GM18907 (cell line): ENCODE results near the gene PRMT3.
"Not testable (repeated sequence)": the region's sequence is repeated elsewhere in the genome, so short reads cannot be mapped to it uniquely, and the experiment has no call there.

Experiments used
- ATAC-seq: cut with Tn5 transposase; IDR thresholded peaks from one replicate; pipeline ENCODE4 v1.9.1; 2021; ENCODE audit warnings: mild to moderate bottlenecking, moderate library complexity; ENCODE audit not compliant: unreplicated experiment

The PRMT3 gene

DNA sequence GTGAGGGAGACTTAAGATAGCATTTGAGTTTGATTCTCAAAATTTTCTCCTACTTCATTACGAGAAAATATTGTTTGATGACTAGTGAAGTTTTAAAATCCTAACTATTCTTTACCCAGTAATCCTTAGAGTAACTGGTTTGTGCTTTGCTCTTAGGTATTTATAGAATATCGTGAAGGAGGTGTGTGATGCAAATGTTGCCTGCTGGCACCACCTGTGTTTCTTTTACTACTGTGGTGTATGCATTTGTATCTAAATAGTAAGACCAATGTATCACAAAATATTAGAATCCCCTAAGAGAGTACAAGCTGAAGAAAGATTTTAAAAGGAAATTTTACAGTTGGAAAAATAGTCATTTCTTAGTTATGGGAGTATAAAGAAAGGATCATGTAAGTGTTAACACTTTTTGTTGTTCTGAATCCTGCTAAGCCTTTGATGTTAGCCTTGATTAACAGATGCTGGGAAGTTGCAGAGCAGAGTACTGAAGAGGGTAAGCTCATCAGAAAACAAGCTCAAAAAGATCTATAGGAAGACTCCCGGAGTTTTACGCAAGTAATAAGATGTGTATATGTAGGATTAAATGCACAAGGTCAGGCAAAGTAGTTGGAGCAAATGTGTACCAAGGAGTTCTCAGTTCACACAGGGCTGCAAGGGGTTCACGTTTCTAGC is 109.7 kb downstream of the PRMT3 start:
- no peak for ATAC-seq

DNA sequence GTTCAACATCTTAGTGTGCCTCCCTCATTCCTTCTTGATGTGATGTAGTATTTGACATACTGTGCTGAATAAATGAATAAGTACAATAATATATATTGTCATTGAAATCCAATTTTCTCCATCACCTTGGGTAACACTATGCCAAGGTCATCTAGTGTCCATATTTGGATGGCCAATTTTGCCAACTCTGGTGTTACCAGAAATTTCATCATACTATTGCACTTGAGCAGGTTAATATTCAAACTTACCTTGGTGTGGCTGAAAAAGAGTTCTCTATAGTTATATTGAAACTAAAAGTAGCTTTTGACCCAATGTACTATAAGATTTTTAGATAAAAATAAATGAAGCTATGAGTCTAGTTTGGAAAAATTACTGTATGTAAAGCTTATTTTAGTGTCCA is 113.7 kb downstream of the PRMT3 start:
- peak; percentile 89 for ATAC-seq

DNA sequence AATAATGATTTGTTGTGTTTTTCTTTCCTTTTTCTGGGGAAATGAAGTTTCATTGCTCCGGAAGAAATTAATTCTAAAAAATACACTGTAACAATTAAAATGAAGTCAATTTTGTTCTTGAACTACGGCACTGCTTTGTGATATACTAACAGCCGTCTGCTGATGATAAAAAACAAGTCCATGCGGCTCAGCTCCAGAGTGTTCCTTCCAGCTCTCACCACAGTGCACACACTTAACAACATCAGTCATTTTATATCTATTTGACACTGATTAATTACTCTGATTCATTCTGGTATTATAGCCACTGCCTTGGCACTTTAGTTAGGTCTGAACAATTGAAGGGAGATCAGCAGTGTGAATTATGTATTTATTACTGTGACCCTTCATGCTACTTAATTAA is 114.5 kb downstream of the PRMT3 start:
- ATAC-seq, result no peak

DNA sequence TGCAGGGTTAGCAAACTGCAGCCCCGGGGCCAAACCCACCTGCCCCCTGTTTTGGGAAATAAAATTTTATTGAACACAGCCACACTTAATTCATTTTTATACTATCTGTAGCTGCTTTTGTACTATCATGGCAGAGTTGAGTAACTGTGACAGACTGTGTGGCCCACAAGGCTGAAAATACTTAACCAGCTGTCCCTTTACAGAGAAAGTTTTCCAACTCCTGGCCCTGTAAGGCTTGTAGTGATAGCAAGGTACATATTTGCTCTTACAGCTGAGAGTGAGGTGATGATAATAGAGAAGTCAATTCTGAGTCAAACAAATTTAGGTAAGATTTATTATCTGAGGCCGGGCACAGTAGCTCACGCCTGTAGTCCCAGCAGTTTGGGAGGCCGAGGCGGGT is 124.5 kb downstream of the PRMT3 start:
- no peak for ATAC-seq

DNA sequence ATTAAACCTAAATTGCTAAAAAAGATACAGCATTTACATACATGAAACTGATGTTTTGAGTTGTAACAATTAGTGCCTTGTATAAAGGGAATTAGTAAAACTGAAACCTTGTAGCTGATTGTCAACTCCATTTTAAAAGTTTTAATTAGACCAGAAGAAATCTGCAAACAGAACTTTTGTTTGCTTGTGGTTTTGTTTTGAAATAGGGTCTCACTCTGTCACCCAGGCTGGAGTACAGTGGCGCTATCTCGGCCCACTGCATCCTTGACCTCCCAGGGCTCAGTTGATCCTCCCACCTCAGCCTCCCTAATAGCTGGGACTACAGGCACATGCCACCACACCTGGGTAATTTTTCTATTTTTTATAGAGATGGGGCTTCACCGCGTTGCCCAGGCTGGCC is 125.4 kb downstream of the PRMT3 start:
- ATAC-seq, result no peak

DNA sequence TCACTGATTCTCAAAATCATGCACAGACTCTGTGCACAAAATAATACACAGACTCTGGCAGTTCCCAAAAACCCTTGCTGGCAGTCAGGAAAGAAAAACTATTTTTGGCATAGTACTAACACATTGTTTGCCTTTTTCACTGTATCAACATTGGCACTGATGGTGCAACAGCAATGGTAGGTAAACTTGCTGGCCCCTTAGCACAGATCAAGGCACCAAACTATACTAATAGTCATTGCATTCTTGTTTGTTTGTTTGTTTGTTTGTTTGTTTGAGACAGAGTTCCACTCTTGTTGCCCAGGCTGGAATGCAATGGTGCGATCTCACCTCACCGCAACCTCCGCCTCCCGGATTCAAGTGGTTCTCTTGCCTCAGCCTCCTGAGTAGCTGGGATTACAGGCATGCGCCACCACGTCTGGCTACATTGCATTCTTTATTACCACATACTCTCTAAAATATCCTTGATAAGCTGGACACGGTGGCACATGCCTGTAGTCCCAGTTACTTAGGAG is 130.9 kb downstream of the PRMT3 start:
- no peak for ATAC-seq

DNA sequence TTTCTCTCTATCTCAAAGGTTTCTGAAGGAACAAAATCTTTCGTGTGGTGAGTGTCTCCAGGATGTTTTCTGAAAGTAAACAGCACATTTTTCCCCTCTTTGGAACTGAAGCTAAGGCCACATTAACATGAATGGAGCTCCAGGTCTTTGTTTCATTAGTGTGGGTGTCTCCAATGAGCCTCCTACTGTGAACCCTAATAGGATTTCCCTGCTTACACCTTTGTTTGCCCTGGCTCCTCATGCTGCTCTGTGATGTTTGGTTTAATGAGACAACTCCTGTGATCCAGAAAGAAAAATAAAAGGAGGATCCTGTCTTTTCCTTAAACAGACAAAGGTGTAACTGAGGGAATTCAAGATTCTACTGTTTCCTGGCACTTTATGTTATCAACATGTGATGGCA is 135.0 kb downstream of the PRMT3 start:
- no peak for ATAC-seq

DNA sequence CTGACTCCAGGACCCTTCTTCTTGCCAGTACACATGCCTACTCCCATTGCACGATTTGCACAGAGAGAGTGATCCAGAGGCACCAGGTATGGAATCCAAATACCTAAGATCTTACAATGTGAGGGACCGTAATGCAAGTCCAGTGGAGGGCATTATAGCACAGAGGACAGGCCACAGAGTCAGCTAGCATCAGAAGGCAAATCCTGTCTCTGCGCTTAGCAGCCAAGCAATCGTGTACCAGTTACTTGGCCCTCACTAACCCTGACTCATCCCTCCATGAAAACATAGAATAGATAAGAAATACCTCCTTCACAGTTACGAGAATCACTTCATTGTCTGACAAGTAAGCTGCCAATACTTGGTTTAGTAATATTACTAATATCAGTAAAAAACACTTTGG is 142.2 kb downstream of the PRMT3 start:
- no peak for ATAC-seq

DNA sequence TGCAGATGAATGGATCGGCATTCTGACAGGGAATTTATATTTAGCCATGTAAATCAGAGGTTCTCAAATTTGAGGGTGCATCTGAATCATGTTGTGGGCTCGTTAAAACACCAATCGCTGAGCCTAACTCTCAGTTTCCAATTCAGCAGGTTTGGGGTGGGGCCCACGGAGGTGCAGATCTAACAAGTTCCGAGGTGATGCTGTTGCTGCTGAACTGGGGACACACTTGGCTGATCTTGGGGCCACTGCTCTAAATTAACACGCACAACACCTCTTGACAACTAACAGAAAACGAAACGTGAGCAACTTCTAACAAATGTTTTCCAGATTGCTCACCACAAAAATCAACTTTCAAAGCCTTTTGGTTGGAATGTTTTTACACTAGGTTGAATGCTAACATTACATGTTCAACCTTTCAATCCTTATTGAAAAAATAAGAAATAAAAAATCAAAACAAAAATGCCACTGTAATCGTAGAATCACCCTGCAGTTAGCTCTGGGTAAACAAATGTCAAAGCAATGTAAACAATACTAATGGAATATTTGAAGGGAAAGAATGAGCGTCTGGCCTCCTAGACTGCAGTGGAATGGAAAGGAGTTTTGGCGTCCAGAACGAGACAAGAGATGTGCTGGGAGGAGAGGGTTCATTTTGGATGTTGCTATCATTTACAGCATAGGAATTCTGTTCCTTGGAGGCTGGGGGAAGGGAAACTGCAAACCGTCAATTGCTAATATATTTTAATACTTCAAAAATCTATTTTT is 143.6 kb downstream of the PRMT3 start:
- ATAC-seq, result no peak

DNA sequence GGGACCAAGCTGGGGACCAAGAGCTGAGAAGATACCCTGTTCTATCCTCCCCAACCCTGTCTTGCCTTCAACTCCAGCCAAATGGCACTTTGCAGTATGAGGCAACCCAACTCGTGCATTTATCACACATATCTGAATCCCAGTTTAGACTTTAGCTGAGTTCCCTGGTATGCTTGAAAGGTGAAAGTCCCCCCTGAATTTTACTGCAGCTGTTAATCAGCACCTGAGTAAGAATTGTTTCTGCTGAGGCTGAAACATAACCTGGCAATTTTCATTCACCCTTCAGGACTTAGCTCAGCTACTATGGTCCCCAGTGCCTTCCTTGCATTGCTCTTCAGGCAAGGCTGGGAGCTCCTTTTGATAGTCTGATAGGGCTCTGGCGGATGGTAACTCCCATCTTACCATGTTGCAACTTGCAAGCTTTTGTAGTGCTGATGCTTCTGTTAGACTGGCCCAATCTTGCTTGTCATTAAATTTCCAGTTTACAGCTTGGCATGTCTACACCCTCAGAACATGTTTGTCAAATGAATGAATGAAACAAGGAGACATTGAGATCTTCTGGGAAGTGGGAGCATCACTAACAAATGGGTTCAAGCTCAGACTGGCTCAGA is 147.9 kb downstream of the PRMT3 start:
- no peak for ATAC-seq

DNA sequence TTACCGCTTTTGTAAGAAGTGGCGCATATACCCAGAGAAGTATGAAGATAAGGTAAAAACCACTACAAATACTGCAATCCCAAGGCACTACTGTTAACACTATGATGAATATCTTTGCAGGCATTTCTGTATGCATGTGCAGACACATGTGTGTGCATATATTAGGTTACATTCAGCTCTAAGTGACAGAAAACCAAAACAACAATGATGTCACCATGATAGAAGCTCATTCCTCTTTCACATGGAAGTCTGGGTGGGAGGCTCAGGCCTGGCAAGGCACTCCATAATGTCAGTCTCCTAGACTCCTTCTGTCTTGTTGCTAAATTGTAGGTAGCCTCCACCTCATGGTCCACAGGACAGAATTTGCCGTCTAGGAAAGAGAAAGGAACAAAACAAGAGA is 148.8 kb downstream of the PRMT3 start:
- no peak for ATAC-seq

DNA sequence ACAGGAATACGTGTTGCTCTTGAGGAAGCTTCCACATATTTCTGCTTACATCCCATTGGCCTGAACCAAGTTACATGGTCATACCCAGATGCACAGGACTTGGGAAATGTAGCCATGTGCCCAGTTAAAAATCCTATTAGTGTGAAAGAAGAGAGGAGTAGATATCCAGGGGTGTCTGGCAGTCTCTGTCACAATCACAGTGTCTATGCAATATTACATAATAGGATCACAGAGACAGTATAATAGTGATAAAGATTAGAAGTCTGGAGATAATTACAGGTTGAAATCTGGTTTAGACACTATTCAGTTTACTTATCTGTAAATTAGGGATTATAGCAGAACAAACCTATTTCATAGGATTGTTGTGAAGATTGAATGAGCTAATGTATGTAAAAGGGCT is 149.3 kb downstream of the PRMT3 start:
- ATAC-seq, result no peak

DNA sequence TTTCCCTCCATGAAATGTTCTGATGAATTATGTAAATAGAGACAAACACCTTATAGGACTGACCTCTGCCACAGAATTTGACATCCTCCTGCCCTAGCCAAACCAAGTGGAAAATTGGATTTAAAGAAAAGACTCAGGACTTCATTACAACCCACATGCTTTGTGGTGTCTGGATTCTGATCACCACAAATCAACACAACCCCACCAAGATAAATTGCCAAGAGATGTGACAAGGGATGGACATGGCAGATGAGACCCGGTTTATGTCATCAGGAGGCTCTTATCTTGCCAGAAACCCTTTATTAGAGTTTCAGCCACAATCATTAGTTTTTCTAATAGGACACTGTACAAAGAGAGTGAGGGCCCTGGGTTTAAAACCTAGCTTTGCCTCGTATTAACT is 154.0 kb downstream of the PRMT3 start:
- no peak for ATAC-seq

DNA sequence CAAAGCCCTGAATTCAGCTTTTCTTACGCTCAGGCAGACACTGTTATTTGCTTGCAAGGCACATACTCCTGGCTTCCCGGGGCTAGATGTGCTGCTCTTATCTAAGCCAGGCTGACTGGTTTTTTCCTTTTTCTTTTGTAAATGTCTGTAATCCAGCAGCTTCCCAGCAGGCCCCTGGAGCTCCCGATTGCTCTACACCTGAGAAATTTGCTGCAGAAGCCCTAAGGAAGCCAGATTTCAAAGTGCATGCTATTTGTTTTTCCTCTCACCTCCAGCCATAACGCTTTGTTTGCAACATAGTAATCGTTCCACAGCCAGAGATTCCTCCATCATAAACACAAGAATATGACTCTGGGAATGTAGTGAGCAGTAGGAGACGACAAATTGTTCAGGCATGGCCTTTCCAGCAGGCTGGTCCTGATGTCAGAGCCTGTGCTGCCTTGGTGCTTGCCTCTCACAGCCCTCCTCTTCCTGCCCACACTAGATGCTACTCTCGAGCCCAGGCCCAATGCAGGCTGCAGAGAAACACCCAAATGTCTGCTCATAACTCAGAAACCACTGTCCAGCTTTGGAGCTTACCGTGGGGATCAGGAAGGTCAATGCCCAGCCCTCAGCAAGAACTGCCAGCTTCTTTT is 157.2 kb downstream of the PRMT3 start:
- no peak for ATAC-seq

DNA sequence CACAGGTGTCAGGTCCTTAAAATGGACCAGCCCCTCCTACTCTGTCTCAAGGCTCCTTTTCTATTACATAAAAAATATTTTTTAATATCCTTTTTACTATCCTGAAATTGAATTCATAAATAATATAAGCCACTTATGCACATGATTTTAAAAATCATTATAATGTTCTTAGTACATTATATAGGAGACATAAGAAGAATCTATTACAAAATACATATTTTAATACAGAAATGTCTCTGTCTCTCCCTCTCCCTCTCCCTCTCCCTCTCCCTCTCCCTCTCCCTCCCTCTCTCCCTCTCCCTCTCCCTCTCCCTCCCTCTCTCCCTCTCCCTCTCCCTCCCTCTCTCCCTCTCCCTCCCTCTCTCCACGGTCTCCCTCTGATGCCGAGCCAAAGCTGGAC is 159.9 kb downstream of the PRMT3 start:
- no peak for ATAC-seq

DNA sequence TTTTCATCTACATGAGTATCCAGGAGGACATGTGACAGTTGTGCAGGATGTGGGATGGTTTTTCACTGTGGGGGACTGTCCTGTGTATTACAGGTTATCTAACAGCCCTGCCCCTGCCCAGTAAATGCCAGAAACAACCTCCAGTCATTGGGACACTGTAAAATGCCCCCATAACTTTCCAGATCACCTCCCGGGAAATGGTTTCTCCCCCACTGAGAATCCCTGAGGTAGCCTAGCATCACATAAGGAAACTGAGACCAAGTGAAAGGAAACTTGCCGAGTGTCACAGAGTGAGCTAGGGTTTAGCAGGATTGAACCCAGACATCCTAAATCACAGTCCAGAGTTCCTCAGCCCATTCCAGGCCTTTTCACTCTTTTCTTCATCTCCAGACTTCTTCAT is 163.6 kb downstream of the PRMT3 start:
- no peak for ATAC-seq

DNA sequence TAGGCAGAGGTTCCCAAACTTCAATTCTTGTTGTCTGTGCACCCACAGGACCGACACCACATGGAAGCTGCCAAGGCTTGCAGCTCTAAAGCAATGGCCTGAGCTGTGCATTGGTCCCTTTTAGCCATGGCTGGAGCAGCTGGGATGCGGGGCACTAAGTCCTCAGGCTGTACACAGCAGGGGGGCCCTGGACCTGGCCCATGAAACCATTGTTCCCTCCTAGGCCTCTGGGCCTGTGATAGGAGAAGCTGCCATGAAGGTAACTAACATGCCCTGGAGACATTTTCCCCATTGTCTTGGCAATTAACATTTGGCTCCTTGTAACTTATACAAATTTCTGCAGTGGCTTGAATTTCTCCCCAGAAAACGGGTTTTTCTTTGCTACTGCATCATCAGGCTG is 168.3 kb downstream of the PRMT3 start:
- no peak for ATAC-seq

DNA sequence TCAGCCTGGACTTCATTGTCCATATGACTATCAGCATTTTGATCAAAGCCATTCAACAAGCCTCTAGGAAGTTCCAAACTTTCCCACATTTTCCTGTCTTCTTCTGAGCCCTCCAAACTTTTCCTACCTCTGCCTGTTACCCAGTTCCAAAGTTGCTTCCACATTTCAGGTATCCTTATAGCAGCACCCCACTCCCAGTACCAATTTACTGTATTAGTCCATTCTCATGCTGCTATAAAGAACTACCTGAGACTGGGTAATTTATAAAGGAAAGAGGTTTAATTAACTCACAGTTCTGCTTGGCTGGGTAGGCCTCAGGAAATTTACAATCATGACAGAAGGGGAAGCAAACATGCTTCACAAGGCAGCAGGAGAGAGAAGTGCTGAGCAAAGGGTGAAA is 168.9 kb downstream of the PRMT3 start:
- not testable (repeated sequence) for ATAC-seq

DNA sequence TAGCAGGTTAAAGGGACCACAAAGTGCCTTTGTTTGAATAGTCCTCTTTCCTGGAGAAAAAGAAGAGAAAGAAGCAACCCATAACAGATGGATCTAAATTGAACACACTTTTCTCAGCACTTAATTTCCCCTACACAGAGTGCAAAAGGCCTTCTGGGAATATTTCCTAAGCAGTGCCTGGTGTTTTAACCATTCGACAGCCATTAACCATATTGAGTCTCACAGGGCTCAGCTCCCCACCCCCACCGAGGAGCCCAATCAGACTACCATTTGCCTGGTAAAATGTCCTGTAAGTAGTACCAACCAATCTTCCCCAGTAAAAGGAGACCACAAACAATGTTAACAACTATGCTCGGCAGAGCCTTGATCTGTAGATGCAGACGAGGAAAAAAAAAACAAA is 171.2 kb downstream of the PRMT3 start:
- no peak for ATAC-seq
